Measurements from ENCODE around the gene NPRL2. TPM values are rescaled to one million over a fixed set of nuclear protein-coding genes. Genes with fewer than 3 reads are reported as not detected.

The NPRL2 gene
- total RNA-seq (2022; extraction: Qiagen RNA extraction; ENCODE audit: low read depth): 13.4 to 15.1 TPM (median 13.8 TPM) in 5 replicates

DNA sequence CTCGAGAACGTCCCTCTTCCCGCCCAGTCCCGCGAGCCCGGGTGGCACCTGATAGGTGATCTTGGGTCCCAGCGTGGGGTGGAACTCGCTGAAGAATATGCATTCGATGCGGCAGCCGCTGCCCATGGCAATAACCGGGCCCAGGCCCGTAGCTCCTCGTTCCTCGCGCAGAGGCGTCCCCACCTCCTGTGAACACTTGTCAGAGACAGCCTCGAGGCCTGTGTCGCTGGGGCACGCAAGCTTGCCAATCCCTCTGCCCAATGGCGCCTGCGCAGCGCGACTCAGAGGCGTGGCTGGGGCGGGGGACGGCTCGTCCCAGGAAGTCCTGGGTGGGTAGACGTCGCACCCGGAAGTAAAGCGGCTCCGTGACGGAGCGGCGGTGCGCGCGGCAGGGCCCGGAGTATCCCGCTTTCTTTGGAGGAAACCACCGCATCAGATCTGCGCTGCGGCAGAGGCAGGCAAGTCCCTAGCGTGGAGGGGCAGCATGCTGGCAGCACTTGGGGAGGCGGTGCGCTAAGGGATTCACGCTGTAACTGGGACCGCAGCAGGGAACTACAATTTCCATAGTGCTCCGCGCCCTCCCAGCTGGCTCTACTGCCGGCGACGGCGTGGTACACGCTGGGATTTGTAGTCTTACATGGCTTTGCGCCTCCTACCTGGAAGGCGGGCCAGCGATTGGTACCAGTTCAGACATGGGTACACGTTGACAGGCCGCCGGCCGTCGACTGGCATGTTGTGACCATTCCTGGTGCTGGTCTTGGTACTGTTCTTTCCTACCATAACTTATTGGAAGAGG lies at the start of gene NPRL2, which contains the start of gene CYB561D2:
Gene NPRL2, minus strand, starts transcription at position 249 of the 796 bp plus-strand sequence. Its CDS starts 123 bp downstream, at position 126.
Gene CYB561D2, plus strand, starts transcription at position 336 of the 796 bp plus-strand sequence. CDS start 572 bp downstream, outside the sequence.

DNA sequence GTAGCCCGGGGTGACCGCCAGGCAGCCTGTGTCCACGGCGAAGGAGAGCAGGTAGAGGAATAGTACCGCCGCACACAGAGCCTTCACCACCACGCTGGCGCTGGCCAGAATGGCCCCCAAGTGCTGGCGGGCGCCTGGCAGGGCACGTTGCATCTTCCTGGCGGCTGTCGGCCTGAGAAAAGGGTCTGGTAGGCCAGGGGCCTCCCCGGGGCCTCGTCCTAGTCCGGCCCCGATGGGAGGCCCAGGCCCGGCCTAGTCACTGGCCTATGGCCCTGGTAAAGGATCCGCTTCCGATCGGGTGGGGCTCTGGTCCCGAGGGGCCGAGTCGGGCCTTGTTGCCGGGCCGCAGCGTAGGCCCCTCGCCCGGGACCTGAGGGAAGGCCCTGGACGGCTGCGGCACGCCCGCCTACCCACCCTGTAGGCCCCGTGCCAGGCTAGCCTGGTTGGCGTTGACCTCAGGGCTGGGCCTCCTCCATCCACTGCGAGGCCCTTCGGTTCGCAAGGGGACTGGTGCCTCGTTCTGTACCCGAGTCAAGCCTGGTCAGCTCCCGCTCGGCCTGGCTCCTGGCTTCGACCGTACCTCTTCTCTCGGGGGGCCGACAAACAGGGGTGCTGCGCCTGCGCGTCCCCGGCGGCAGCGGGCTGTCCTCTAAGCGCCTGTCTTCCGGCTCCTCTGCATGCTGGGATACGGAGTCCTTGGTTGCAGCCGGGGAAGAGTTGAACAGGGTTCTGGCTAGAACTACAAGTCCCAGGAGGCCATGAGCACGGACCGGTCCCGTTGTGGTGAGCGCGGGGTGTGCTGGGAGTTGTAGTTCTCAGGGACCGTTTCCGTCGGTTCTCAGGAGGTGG lies 8.6 kb upstream of the NPRL2 start, which contains the start of gene TMEM115:
Gene TMEM115, minus strand, starts transcription at position 611 of the 849 bp plus-strand sequence. Its CDS starts 458 bp downstream, at position 153.

DNA sequence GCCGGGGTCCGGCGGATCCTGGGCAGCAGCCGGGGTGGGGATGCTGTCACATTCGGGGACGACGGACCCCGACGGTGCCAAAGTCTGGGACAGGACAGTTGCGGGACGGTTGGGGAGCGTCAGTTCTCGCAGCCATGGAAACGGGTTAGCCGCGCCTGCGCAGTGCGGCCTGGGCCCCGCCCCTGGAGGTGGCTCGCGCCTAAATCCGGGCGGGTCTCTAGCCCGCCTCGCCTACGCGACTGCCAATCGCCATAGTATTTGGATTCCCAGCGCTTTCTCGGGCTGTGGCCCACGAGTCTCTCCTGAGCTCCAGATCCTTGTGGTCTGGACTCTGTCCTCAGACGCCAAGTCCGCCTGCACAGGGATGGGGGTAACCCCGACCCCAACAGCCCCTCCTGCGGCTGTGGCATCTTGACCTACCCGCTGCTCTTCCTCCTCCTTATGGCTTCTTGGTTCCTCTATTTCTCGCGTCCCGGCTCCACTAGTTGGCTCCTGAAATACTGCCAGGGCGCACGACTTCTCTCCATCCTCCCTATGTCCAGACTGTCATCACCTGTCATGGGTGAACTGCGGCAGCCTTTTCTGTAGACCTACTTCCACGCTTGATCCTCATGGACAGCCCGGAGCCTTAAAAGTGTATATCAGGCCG lies 4.9 kb downstream of the NPRL2 start, which contains the start of gene ZMYND10:
Gene ZMYND10, minus strand, starts transcription at position 147 of the 649 bp plus-strand sequence. CDS start 153 bp downstream, outside the sequence.

GRCh38 chr3:50340448-50341329 lies 9.9 kb downstream of the NPRL2 start, which contains the start of gene RASSF1:
Gene RASSF1 (minus strand): TSS chr3:50340836. CDS start chr3:50340805, 31 bp downstream.

DNA sequence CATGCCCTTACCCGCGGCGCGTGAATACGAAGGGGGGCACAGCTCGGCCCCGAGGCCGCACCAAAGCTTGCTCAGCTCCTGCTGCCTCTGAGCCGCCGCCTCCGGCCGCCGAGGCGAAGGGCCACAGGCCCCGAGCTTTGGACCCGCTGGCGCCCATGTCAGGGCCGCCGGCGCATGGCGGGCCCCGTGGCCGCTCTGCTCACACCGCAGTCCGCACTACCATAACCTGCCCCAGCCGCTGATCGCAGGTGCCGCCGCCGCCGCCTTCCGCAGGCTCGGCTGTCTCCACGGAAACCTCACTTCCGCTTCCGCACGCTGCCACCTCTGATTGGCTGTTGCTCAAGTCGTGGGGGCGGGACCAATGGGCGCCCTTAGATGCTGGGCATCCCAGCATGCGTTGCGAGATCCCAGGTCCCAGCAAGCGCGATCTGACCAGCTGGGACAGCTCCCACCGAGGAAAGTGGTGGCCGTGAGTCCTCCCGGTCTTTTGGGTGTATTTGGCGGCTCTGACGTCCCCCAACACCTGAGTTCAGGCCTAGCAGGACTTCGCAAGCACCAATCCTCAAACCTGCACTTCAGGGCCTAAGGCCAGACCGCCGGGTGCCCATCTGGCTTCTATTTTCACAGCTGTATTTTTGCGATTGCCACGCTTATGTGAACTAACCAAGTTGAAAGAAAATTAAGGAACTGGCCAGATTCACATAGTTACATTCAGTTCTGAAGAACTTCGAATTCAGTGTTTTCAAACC lies 22.5 kb downstream of the NPRL2 start, which contains the start of gene TUSC2:
Gene TUSC2, minus strand, starts transcription at position 281 of the 749 bp plus-strand sequence. Its CDS starts 124 bp downstream, at position 157.

GRCh38 chr3:50322386-50323091 lies 28.0 kb downstream of the NPRL2 start, which contains the start of gene HYAL2:
Gene HYAL2 (minus strand): TSS chr3:50322745. CDS start chr3:50320489, 2,256 bp downstream.

DNA sequence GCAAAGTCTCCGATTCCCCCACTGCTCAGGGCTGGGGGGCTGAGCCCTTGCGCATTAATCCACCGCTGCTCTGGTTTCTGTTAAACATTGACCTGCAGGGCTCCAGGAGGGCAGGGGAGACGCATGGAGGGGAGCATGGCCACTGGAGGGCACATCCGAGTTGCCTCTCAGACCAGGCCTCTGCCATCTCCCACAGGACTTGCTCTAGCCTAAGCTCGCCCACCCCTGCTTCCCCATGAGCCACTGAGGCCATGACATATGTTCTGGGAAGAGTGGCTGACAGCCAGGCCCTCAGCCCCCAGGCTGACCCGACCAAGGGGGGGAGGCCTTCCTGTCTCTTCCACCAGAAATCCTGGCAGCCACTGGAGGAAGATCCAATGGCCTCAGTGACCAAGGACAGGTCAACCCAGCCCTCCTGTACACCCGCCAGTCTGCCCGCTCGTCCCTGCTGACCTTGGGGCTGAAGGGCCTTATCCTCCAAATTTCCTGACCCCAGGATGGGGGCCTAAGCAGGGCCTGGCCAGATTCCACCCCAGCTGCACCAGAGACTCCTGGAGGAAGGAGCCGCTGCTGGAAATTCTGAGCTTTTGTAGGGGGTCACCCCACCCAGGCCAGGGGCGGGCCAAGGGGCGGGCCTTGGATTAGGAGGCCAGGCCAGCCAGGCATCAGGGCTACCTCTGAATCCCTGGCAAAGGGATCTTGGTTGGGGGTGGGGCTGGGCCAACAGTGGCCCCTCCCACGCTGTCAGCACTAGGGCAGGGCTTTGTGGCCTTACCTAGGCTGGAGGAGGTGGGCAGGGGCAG lies 47.4 kb downstream of the NPRL2 start, which contains the start of gene HYAL1:
Gene HYAL1, minus strand, starts transcription at position 562 of the 803 bp plus-strand sequence. CDS start 618 bp downstream, outside the sequence.

DNA sequence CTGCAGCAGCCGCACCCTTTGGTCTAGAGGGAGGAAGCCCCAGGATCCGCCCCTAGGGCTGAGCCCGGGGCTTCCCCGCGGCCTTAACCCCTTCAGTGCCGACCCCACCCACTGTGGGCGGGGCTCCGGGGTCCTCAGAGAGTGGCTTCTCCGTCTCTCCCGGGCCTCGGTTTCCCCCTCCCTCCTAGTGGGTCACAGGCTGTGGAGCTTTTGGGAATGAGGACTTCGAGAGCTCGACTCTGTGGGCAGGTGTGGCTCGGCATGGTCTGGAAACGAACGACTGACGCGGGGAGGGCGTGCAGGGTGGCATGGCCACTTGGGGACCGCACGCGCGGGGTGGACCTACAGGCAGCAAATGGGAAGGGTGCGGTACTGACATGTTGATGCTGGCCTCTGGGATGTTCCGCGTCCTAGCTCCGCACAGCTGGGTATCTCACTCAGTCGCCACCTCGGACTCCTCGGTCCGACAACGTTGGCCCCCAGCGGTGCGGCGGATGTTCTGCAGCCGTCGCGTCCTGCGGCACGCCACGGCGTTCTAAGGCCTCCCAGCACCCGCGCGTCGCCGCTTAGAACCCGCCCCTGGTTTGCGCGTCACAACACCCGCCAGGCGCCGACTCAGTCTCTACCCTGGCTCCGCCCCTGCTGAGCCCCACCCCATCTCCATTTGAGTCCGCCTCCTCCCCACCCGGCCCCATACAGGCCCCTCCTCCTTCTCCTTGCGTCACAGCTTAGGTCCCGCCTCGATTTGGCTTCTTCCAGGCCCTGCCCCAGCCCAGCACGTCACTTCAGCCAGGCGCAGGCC lies 51.5 kb downstream of the NPRL2 start, which contains the start of the genes HYAL3 and NAA80:
Gene HYAL3, minus strand, starts transcription at position 570 of the 802 bp plus-strand sequence. CDS start 3,803 bp downstream, outside the sequence.
Gene NAA80, minus strand, starts transcription at position 570 of the 802 bp plus-strand sequence. CDS start 1,942 bp downstream, outside the sequence.

Other genes starting within 250 kb of the NPRL2 start
- 7.1 to 10.5 TPM (median 10.0 TPM) in 5 replicates for gene SEMA3F, start 195.5 kb downstream of the NPRL2 start, total RNA-seq (2022; extraction: Qiagen RNA extraction; ENCODE audit: low read depth)
- gene GNAT1, start 159.2 kb downstream of the NPRL2 start, total RNA-seq (2022; extraction: Qiagen RNA extraction; ENCODE audit: low read depth): 0.02 TPM in 1 of 5 replicates, not detected in the others
- 0.01 to 0.04 TPM in 2 of 5 replicates, not detected in the others for gene SLC38A3, start 145.5 kb downstream of the NPRL2 start, total RNA-seq (2022; extraction: Qiagen RNA extraction; ENCODE audit: low read depth)
- 33.5 to 45.0 TPM (median 41.8 TPM) in 5 replicates for gene GNAI2, start 114.6 kb downstream of the NPRL2 start, total RNA-seq (2022; extraction: Qiagen RNA extraction; ENCODE audit: low read depth)
- gene SEMA3B, start 81.6 kb downstream of the NPRL2 start, total RNA-seq (2022; extraction: Qiagen RNA extraction; ENCODE audit: low read depth): 4.8 to 9.3 TPM (median 6.9 TPM) in 5 replicates
- gene LSMEM2, start 71.7 kb downstream of the NPRL2 start, total RNA-seq (2022; extraction: Qiagen RNA extraction; ENCODE audit: low read depth): 0.05 to 0.14 TPM (median 0.13 TPM) in 3 of 5 replicates, not detected in the others
- 73.1 to 96.7 TPM (median 94.7 TPM) in 5 replicates for gene IFRD2, start 58.3 kb downstream of the NPRL2 start, total RNA-seq (2022; extraction: Qiagen RNA extraction; ENCODE audit: low read depth)
- 7.8 to 10.6 TPM (median 9.1 TPM) in 5 replicates for gene HYAL3, start 51.4 kb downstream of the NPRL2 start, total RNA-seq (2022; extraction: Qiagen RNA extraction; ENCODE audit: low read depth)
- gene NAA80, start 51.4 kb downstream of the NPRL2 start, total RNA-seq (2022; extraction: Qiagen RNA extraction; ENCODE audit: low read depth): 5.1 to 7.7 TPM (median 6.0 TPM) in 5 replicates
- gene HYAL1, start 47.2 kb downstream of the NPRL2 start, total RNA-seq (2022; extraction: Qiagen RNA extraction; ENCODE audit: low read depth): 0.31 to 0.48 TPM (median 0.38 TPM) in 5 replicates
- gene HYAL2, start 28.0 kb downstream of the NPRL2 start, total RNA-seq (2022; extraction: Qiagen RNA extraction; ENCODE audit: low read depth): 18.8 to 27.5 TPM (median 23.2 TPM) in 5 replicates
- gene TUSC2, start 22.6 kb downstream of the NPRL2 start, total RNA-seq (2022; extraction: Qiagen RNA extraction; ENCODE audit: low read depth): 21.8 to 37.7 TPM (median 36.6 TPM) in 5 replicates
- 16.4 to 20.7 TPM (median 18.7 TPM) in 5 replicates for gene RASSF1, start 9.9 kb downstream of the NPRL2 start, total RNA-seq (2022; extraction: Qiagen RNA extraction; ENCODE audit: low read depth)
- gene ZMYND10, start 5.0 kb downstream of the NPRL2 start, total RNA-seq (2022; extraction: Qiagen RNA extraction; ENCODE audit: low read depth): 0.36 to 1.3 TPM (median 0.91 TPM) in 5 replicates
- 14.6 to 22.0 TPM (median 21.1 TPM) in 5 replicates for gene CYB561D2, start 87 bp upstream of the NPRL2 start, total RNA-seq (2022; extraction: Qiagen RNA extraction; ENCODE audit: low read depth)
- 37.1 to 46.1 TPM (median 45.8 TPM) in 5 replicates for gene TMEM115, start 8.7 kb upstream of the NPRL2 start, total RNA-seq (2022; extraction: Qiagen RNA extraction; ENCODE audit: low read depth)
- 0.28 to 0.66 TPM (median 0.52 TPM) in 5 replicates for gene CACNA2D2, start 152.9 kb upstream of the NPRL2 start, total RNA-seq (2022; extraction: Qiagen RNA extraction; ENCODE audit: low read depth)
- 2.1 to 3.1 TPM (median 2.6 TPM) in 5 replicates for gene C3orf18, start 217.0 kb upstream of the NPRL2 start, total RNA-seq (2022; extraction: Qiagen RNA extraction; ENCODE audit: low read depth)
- gene HEMK1, start 218.7 kb upstream of the NPRL2 start, total RNA-seq (2022; extraction: Qiagen RNA extraction; ENCODE audit: low read depth): 4.9 to 6.9 TPM (median 6.5 TPM) in 5 replicates

Measured in A549 treated with CpdA at 1 μM for 4 hours (cell line).